ENCODE data around the gene ZNF474. TPM values are rescaled to one million over a fixed set of nuclear protein-coding genes. Genes with fewer than 3 reads are reported as not detected.

Gene ZNF474
- total RNA-seq, 2 donors from 2014 or later: 1.7 TPM; not detected in 1

DNA sequence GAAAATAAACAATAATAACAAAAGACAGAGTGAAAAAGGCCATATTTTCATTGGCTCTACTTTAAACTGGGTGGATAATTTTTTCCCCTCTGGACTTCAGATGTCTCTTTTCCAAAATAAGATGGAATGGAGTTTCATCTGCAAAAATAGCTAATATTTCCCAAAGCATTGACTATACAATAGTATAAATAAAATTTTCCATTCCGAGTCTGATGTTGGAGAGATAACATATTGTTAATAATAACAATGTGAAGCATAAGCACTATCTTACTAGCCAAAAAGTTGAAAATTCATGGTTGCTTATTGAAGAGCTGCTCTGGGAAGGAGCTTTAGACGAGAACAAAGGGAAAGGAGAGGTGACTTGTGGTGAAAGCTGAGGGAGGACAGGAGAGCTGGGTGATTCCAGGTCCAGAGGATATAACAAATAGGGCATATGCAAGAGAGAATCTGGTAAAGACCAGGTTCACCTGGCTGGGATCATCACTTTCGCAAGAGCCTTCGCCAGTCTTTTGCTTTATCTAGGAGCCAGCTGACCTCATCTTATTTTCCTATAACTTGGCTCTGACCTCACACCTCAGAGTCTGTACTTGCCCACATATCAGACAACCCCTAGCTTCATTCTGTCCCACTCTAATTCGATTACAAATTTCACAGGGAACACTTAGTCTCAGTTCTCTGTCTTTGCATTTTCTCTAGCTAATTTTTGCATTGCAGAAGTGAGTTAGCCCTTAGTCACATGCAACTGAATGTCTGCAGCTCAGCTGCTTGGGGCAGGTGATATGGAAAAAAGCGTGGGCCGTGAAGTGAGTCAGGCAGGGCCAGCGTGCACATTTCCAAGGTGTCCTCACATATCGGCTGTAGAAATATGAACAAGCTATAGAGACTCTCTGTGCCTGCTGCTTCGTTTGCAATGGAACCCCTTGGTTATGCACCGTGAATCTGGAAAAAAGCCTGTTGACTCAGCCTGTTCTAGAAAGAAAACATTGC lies 7.6 kb upstream of the ZNF474 start:
- Histone ChIP-seq H3K4me3 (no peak overlapping the region), H3K9me3 (no peaks in the 10 kb centered on the region), H3K27ac (no peak overlapping the region), H3K36me3 (no peaks in the 10 kb centered on the region), H3K4me1 (replicated peaks) (no peaks in the 10 kb centered on the region), H3K27me3 (replicated peaks; ENCODE audit: insufficient read depth) (no peaks in the 10 kb centered on the region)
- no peak for DNase-seq (ENCODE audit: low spot score)
- 90% methylated on average over 11 of the region's 11 CpGs for WGBS
- intact Hi-C loops (cut with DNase I): no loop called here
- TF ChIP-seq CTCF (IDR thresholded peaks at IDR 0.05) (no peak), POLR2A (IDR thresholded peaks at IDR 0.05) (no peak), POLR2AphosphoS5 (IDR thresholded peaks at IDR 0.05) (no peak)

GRCh38 chr5:122124766-122125165 lies 4.6 kb upstream of the ZNF474 start:
- DNase-seq (ENCODE audit: low spot score): no peak
- intact Hi-C loops (cut with DNase I): no loop called here
- Histone ChIP-seq H3K4me3 (no peak overlapping the region), H3K9me3 (no peaks in the 10 kb centered on the region), H3K27ac (no peak overlapping the region), H3K4me1 (replicated peaks) (no peaks in the 10 kb centered on the region), H3K36me3 (no peaks in the 10 kb centered on the region), H3K27me3 (replicated peaks; ENCODE audit: insufficient read depth) (no peaks in the 10 kb centered on the region)
- WGBS: 100% methylated on average over 2 of the region's 2 CpGs
- TF ChIP-seq POLR2A (IDR thresholded peaks at IDR 0.05): no peak
- no peak for TF ChIP-seq POLR2AphosphoS5 (IDR thresholded peaks at IDR 0.05)
- TF ChIP-seq CTCF (IDR thresholded peaks at IDR 0.05): no peak

- no peak for DNase-seq (ENCODE audit: low spot score)
- H3K4me3 ChIP-seq: no peak overlapping the region
- TF ChIP-seq POLR2A (IDR thresholded peaks at IDR 0.05): no peak
- TF ChIP-seq CTCF (IDR thresholded peaks at IDR 0.05): no peak
- TF ChIP-seq POLR2AphosphoS5 (IDR thresholded peaks at IDR 0.05): no peak
- no peak overlapping the region for H3K27ac ChIP-seq
- H3K9me3 ChIP-seq: no peaks in the 10 kb centered on the region
- H3K4me1 ChIP-seq (replicated peaks): no peaks in the 10 kb centered on the region
- 35% methylated on average over 2 of the region's 2 CpGs for WGBS
- intact Hi-C loops (cut with DNase I): no loop called here
- no peaks in the 10 kb centered on the region for H3K36me3 ChIP-seq
- no peaks in the 10 kb centered on the region for H3K27me3 ChIP-seq (replicated peaks; ENCODE audit: insufficient read depth)
These were observed 3.1 kb upstream of the ZNF474 start for GRCh38 chr5:122126177-122126755.

GRCh38 chr5:122126756-122127321 lies 2.5 kb upstream of the ZNF474 start:
- H3K4me1 ChIP-seq (replicated peaks): no peaks in the 10 kb centered on the region
- WGBS: 31% methylated on average over 10 of the region's 10 CpGs
- H3K27ac ChIP-seq: peak overlapping the region in 1 of 2 donors; percentile 28
- no peaks in the 10 kb centered on the region for H3K27me3 ChIP-seq (replicated peaks; ENCODE audit: insufficient read depth)
- no peaks in the 10 kb centered on the region for H3K9me3 ChIP-seq
- TF ChIP-seq CTCF (IDR thresholded peaks at IDR 0.05) (no peak), POLR2AphosphoS5 (IDR thresholded peaks at IDR 0.05) (no peak), POLR2A (IDR thresholded peaks at IDR 0.05) (no peak)
- no peak overlapping the region for H3K4me3 ChIP-seq
- intact Hi-C loops (cut with DNase I): no loop called here
- H3K36me3 ChIP-seq: no peaks in the 10 kb centered on the region
- DNase-seq (ENCODE audit: low spot score): no peak

Measured in prostate gland (tissue), 2 donors.